SK-N-MC (cell line): Measurements from ENCODE around the gene EFHD2.

Source experiments
- EZH2 ChIP-seq: fragments of 200-600 bp; sonication (generic); IDR thresholded peaks from one replicate; pipeline ENCODE4 v1.6.1; 2017; ENCODE audit warnings: antibody characterized with exemption
- POLR2AphosphoS5 ChIP-seq: IDR thresholded peaks from 2 replicates; pipeline ENCODE4 v1.6.1; 2012; ENCODE audit warnings: mild to moderate bottlenecking, low read depth, low read length, borderline replicate concordance

GRCh38 chr1:15454256-15454655, 44.6 kb downstream of the EFHD2 start:
- no peak for TF ChIP-seq POLR2AphosphoS5
- no peak for TF ChIP-seq EZH2
